AG10803 (cell line): ENCODE measurements around the gene CXorf49.

Experiments used
- DNase-seq: peaks from one replicate; pipeline ENCODE4 v3.0.0; 2010; ENCODE audit warnings: low read depth
- H3K4me3 ChIP-seq: 2 replicates; pipeline ENCODE4 v1.5.1; 2011; ENCODE audit warnings: mild to moderate bottlenecking, low read length, control low read depth
- CTCF ChIP-seq: conservative IDR thresholded peaks from 2 replicates; pipeline ENCODE4 v1.5.1; 2011; ENCODE audit warnings: mild to moderate bottlenecking, low read length, control low read depth, inconsistent platforms

The CXorf49 gene

GRCh38 chrX:71668248-71668595 is 49.9 kb downstream of the CXorf49 start:
- DNase-seq = no peak
- H3K4me3 ChIP-seq = no peak overlapping the region
- TF ChIP-seq CTCF = no peak

GRCh38 chrX:71667328-71668247 is 50.5 kb downstream of the CXorf49 start, which contains the start of gene LOC101059915:
Gene LOC101059915, plus strand, starts transcription at chrX:71667546.
- no peak for DNase-seq
- no peak for TF ChIP-seq CTCF
- H3K4me3 ChIP-seq = no peak within 1 kb of the TSS

- no peak for DNase-seq
- TF ChIP-seq CTCF = no peak
- no peak overlapping the region for H3K4me3 ChIP-seq
Observed at GRCh38 chrX:71666240-71667223, 51.6 kb downstream of the CXorf49 start.

GRCh38 chrX:71665747-71666146 is 52.3 kb downstream of the CXorf49 start:
- H3K4me3 ChIP-seq = no peak overlapping the region
- TF ChIP-seq CTCF = no peak
- DNase-seq = no peak

GRCh38 chrX:71664889-71665491 is 53.1 kb downstream of the CXorf49 start:
- H3K4me3 ChIP-seq = no peak overlapping the region
- DNase-seq = no peak
- no peak for TF ChIP-seq CTCF
